Measurements from ENCODE around the gene COL6A1. TPM values are rescaled to one million over a fixed set of nuclear protein-coding genes. Genes with fewer than 3 reads are reported as not detected.
A peak's percentile ranks its signal among the peaks of the same experiment; 100 is the strongest.

Gene COL6A1
- total RNA-seq, 1 donor from 2014 or later: 611 TPM

GRCh38 chr21:46048926-46049889 lies 67.6 kb downstream of the COL6A1 start:
- Mint-ChIP-seq H3K27ac (no peak overlapping the region), H3K4me3 (no peak overlapping the region)
- DNase-seq (ENCODE audit: low spot score in 2 of 2, unreplicated experiment in 2 of 2): peak in 1 of 2 experiments; percentile 29

GRCh38 chr21:46049890-46050667 lies 68.5 kb downstream of the COL6A1 start:
- H3K27ac Mint-ChIP-seq: peak overlapping the region; percentile 43

More at GRCh38 chr21:46048926-46049889, 67.6 kb downstream of the COL6A1 start:
- no peak for TF ChIP-seq CTCF (IDR thresholded peaks at IDR 0.05; ENCODE audit: unreplicated experiment)
- H3K4me1 Mint-ChIP-seq: peaks cover 2% of the 10 kb centered on the region
- H3K36me3 Mint-ChIP-seq: no peaks in the 10 kb centered on the region
- peaks cover 5% of the 10 kb centered on the region for H3K27me3 Mint-ChIP-seq (ENCODE audit: low read depth)
- H3K9me3 Mint-ChIP-seq: no peaks in the 10 kb centered on the region

GRCh38 chr21:46050668-46051378 lies 69.3 kb downstream of the COL6A1 start:
- Mint-ChIP-seq H3K36me3 (no peaks in the 10 kb centered on the region), H3K9me3 (no peaks in the 10 kb centered on the region), H3K4me1 (peaks cover 4% of the 10 kb centered on the region), H3K27ac (no peak overlapping the region), H3K4me3 (no peak overlapping the region), H3K27me3 (ENCODE audit: low read depth) (peaks cover 5% of the 10 kb centered on the region)
- no peak for TF ChIP-seq CTCF (IDR thresholded peaks at IDR 0.05; ENCODE audit: unreplicated experiment)
- peak in 1 of 2 experiments; percentile 14 for DNase-seq (ENCODE audit: low spot score in 2 of 2, unreplicated experiment in 2 of 2)

More at GRCh38 chr21:46049890-46050667, 68.5 kb downstream of the COL6A1 start:
- no peak overlapping the region for H3K4me3 Mint-ChIP-seq
- H3K9me3 Mint-ChIP-seq: no peaks in the 10 kb centered on the region
- DNase-seq (ENCODE audit: low spot score in 2 of 2, unreplicated experiment in 2 of 2): peak in 1 of 2 experiments; percentile 12
- H3K4me1 Mint-ChIP-seq: peaks cover 4% of the 10 kb centered on the region
- TF ChIP-seq CTCF (IDR thresholded peaks at IDR 0.05; ENCODE audit: unreplicated experiment): no peak
- no peaks in the 10 kb centered on the region for H3K36me3 Mint-ChIP-seq
- H3K27me3 Mint-ChIP-seq (ENCODE audit: low read depth): peaks cover 5% of the 10 kb centered on the region

GRCh38 chr21:46051379-46051770 lies 69.8 kb downstream of the COL6A1 start:
- no peak for TF ChIP-seq CTCF (IDR thresholded peaks at IDR 0.05; ENCODE audit: unreplicated experiment)
- Mint-ChIP-seq H3K36me3 (no peaks in the 10 kb centered on the region), H3K27ac (peak overlapping the region; percentile 43), H3K27me3 (ENCODE audit: low read depth) (peaks cover 5% of the 10 kb centered on the region), H3K4me3 (no peak overlapping the region), H3K9me3 (no peaks in the 10 kb centered on the region), H3K4me1 (peaks cover 9% of the 10 kb centered on the region)
- DNase-seq (ENCODE audit: low spot score in 2 of 2, unreplicated experiment in 2 of 2): peak in 1 of 2 experiments; percentile 0

Data from mesothelial cell of epicardium (in vitro differentiated cells).